ENCODE measurements around the gene GXYLT2.

The GXYLT2 gene

DNA sequence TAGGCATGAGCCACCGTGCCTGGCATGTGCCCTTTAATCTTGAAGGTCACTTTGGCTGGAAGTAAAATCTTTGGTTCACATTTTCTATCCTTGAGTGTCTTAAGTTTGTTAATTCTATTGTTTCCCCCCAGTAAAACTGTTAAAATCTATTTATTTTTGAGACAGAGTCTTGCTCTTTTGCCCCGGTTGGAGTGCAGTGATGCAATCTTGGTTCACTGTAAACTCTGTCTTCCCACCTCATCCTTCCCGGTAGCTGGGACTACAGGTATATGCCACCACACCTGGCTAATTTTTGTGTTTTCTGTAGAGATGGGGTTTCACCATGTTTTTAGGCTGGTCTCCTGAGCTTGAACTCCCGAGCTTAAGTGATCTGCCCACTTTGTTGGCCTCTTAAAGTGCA lies 116.5 kb downstream of the GXYLT2 start:
- no peak overlapping the region for H3K27ac ChIP-seq (ENCODE audit: low read depth in 2 of 2, low read length in 2 of 2)
- peaks cover 6 to 8% of the 10 kb centered on the region in 2 donors for H3K4me1 ChIP-seq (ENCODE audit: control insufficient read depth in 2 of 2, insufficient read depth in 2 of 2, low read length in 2 of 2)
- H3K9ac ChIP-seq (ENCODE audit: low read depth in 1 of 2, low read length in 2 of 2), result no peak overlapping the region
- H3K27me3 ChIP-seq (ENCODE audit: control insufficient read depth in 2 of 2, insufficient read depth in 2 of 2, low read length in 2 of 2), result no peaks in the 10 kb centered on the region
- H3K9me3 ChIP-seq (ENCODE audit: control insufficient read depth in 2 of 2, low read length in 2 of 2), result no peaks in the 10 kb centered on the region
- no peak overlapping the region for H3K4me3 ChIP-seq (ENCODE audit: low read length in 2 of 2)
- H3K36me3 ChIP-seq (ENCODE audit: control insufficient read depth in 2 of 2, insufficient read depth in 2 of 2, low read length in 2 of 2), result peaks cover 22 to 26% of the 10 kb centered on the region in 2 donors

- peaks cover 8 to 10% of the 10 kb centered on the region in 2 donors for H3K36me3 ChIP-seq (ENCODE audit: control insufficient read depth in 2 of 2, insufficient read depth in 2 of 2, low read length in 2 of 2)
- no peaks in the 10 kb centered on the region for H3K9me3 ChIP-seq (ENCODE audit: control insufficient read depth in 2 of 2, low read length in 2 of 2)
- H3K9ac ChIP-seq (ENCODE audit: low read depth in 1 of 2, low read length in 2 of 2), result no peak overlapping the region
- no peak overlapping the region for H3K4me3 ChIP-seq (ENCODE audit: low read length in 2 of 2)
- no peaks in the 10 kb centered on the region for H3K27me3 ChIP-seq (ENCODE audit: control insufficient read depth in 2 of 2, insufficient read depth in 2 of 2, low read length in 2 of 2)
- no peak overlapping the region for H3K27ac ChIP-seq (ENCODE audit: low read depth in 2 of 2, low read length in 2 of 2)
- H3K4me1 ChIP-seq (ENCODE audit: control insufficient read depth in 2 of 2, insufficient read depth in 2 of 2, low read length in 2 of 2), result peaks cover 0 to 3% of the 10 kb centered on the region in 2 donors
These were observed 120.3 kb downstream of the GXYLT2 start for GRCh38 chr3:73007992-73008712.

DNA sequence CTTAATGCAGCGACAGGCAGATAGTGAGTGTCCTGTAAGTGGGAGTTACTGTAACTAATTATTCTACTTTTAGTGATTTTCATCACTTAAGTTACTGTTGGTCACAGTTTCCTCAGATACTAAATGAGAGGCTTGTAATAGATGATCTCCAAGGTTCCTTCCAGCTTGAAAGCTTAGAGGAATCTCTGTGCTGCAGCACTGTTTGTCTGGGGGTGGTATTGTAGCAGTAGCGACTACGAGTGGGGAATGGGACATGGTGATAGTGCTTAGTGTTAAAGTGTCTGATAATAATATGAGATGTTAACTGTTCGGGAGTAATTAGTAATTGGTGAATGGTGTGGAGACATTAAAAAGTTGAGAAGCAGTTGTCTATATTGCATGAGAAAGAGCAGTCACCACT lies 121.2 kb downstream of the GXYLT2 start:
- no peak overlapping the region for H3K4me3 ChIP-seq (ENCODE audit: low read length in 2 of 2)
- H3K36me3 ChIP-seq (ENCODE audit: control insufficient read depth in 2 of 2, insufficient read depth in 2 of 2, low read length in 2 of 2), result peaks cover 6 to 10% of the 10 kb centered on the region in 2 donors
- H3K27me3 ChIP-seq (ENCODE audit: control insufficient read depth in 2 of 2, insufficient read depth in 2 of 2, low read length in 2 of 2), result no peaks in the 10 kb centered on the region
- H3K9me3 ChIP-seq (ENCODE audit: control insufficient read depth in 2 of 2, low read length in 2 of 2), result no peaks in the 10 kb centered on the region
- no peak overlapping the region for H3K9ac ChIP-seq (ENCODE audit: low read depth in 1 of 2, low read length in 2 of 2)
- no peak overlapping the region for H3K27ac ChIP-seq (ENCODE audit: low read depth in 2 of 2, low read length in 2 of 2)
- H3K4me1 ChIP-seq (ENCODE audit: control insufficient read depth in 2 of 2, insufficient read depth in 2 of 2, low read length in 2 of 2), result no peaks in the 10 kb centered on the region

GRCh38 chr3:73009750-73010149 lies 121.9 kb downstream of the GXYLT2 start:
- Histone ChIP-seq H3K27me3 (ENCODE audit: control insufficient read depth in 2 of 2, insufficient read depth in 2 of 2, low read length in 2 of 2) (no peaks in the 10 kb centered on the region), H3K4me3 (ENCODE audit: low read length in 2 of 2) (no peak overlapping the region), H3K4me1 (ENCODE audit: control insufficient read depth in 2 of 2, insufficient read depth in 2 of 2, low read length in 2 of 2) (no peaks in the 10 kb centered on the region), H3K9ac (ENCODE audit: low read depth in 1 of 2, low read length in 2 of 2) (no peak overlapping the region), H3K9me3 (ENCODE audit: control insufficient read depth in 2 of 2, low read length in 2 of 2) (no peaks in the 10 kb centered on the region), H3K36me3 (ENCODE audit: control insufficient read depth in 2 of 2, insufficient read depth in 2 of 2, low read length in 2 of 2) (peaks cover 6 to 10% of the 10 kb centered on the region in 2 donors), H3K27ac (ENCODE audit: low read depth in 2 of 2, low read length in 2 of 2) (no peak overlapping the region)

DNA sequence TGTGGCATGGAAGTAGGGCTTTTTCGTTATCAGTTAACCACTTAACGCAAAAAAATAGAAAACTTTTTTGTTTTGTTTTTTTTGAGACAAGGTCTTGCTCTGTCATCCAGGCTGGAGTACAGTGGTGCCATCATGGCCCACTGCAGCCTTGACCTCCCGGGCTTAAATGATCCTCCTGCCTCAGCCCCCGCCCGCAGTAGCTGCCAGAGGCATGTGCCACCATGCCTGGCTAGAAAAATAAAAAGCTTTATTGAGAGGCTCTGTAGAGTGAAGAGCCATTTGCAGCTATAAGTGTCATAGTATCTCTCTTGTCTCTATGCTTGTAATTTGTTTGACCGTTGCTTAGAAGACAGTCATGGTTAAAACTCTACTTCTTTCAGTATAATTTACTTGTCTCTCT lies 122.3 kb downstream of the GXYLT2 start:
- Histone ChIP-seq H3K4me1 (ENCODE audit: control insufficient read depth in 2 of 2, insufficient read depth in 2 of 2, low read length in 2 of 2) (no peaks in the 10 kb centered on the region), H3K4me3 (ENCODE audit: low read length in 2 of 2) (no peak overlapping the region), H3K9ac (ENCODE audit: low read depth in 1 of 2, low read length in 2 of 2) (no peak overlapping the region), H3K9me3 (ENCODE audit: control insufficient read depth in 2 of 2, low read length in 2 of 2) (no peaks in the 10 kb centered on the region), H3K27me3 (ENCODE audit: control insufficient read depth in 2 of 2, insufficient read depth in 2 of 2, low read length in 2 of 2) (no peaks in the 10 kb centered on the region), H3K27ac (ENCODE audit: low read depth in 2 of 2, low read length in 2 of 2) (no peak overlapping the region), H3K36me3 (ENCODE audit: control insufficient read depth in 2 of 2, insufficient read depth in 2 of 2, low read length in 2 of 2) (peaks cover 6 to 13% of the 10 kb centered on the region in 2 donors)

DNA sequence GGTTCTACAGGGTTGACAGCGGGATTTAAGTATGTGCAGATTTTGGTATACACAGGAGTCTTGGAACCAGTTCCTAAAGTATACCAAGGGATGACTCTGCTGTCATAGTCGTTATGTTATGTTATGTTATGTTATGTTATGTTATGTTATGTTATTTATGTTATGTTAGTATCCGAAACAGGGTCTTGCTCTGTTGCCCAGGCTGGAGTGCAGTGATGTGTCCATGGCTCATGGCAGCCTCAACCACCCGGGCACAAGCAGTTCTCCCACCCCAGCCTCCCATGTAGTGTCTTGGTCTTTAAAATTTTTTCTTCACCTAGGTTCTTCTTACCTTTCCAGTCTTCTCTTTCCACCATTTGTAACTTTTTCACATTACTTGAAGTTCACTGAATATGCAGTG lies 130.5 kb downstream of the GXYLT2 start:
- no peaks in the 10 kb centered on the region for H3K27me3 ChIP-seq (ENCODE audit: control insufficient read depth in 2 of 2, insufficient read depth in 2 of 2, low read length in 2 of 2)
- H3K4me1 ChIP-seq (ENCODE audit: control insufficient read depth in 2 of 2, insufficient read depth in 2 of 2, low read length in 2 of 2), result peaks cover 0 to 4% of the 10 kb centered on the region in 2 donors
- no peak overlapping the region for H3K4me3 ChIP-seq (ENCODE audit: low read length in 2 of 2)
- no peak overlapping the region for H3K9ac ChIP-seq (ENCODE audit: low read depth in 1 of 2, low read length in 2 of 2)
- H3K9me3 ChIP-seq (ENCODE audit: control insufficient read depth in 2 of 2, low read length in 2 of 2), result no peaks in the 10 kb centered on the region
- peaks cover 0 to 3% of the 10 kb centered on the region in 2 donors for H3K36me3 ChIP-seq (ENCODE audit: control insufficient read depth in 2 of 2, insufficient read depth in 2 of 2, low read length in 2 of 2)
- H3K27ac ChIP-seq (ENCODE audit: low read depth in 2 of 2, low read length in 2 of 2), result no peak overlapping the region

GRCh38 chr3:73018790-73019441 lies 131.1 kb downstream of the GXYLT2 start:
- peaks cover 0 to 4% of the 10 kb centered on the region in 2 donors for H3K4me1 ChIP-seq (ENCODE audit: control insufficient read depth in 2 of 2, insufficient read depth in 2 of 2, low read length in 2 of 2)
- no peak overlapping the region for H3K4me3 ChIP-seq (ENCODE audit: low read length in 2 of 2)
- no peaks in the 10 kb centered on the region for H3K27me3 ChIP-seq (ENCODE audit: control insufficient read depth in 2 of 2, insufficient read depth in 2 of 2, low read length in 2 of 2)
- H3K9ac ChIP-seq (ENCODE audit: low read depth in 1 of 2, low read length in 2 of 2), result no peak overlapping the region
- H3K27ac ChIP-seq (ENCODE audit: low read depth in 2 of 2, low read length in 2 of 2), result no peak overlapping the region
- peaks cover 0 to 3% of the 10 kb centered on the region in 2 donors for H3K36me3 ChIP-seq (ENCODE audit: control insufficient read depth in 2 of 2, insufficient read depth in 2 of 2, low read length in 2 of 2)
- no peaks in the 10 kb centered on the region for H3K9me3 ChIP-seq (ENCODE audit: control insufficient read depth in 2 of 2, low read length in 2 of 2)

GRCh38 chr3:73021301-73021835 lies 133.5 kb downstream of the GXYLT2 start:
- no peak overlapping the region for H3K9ac ChIP-seq (ENCODE audit: low read depth in 1 of 2, low read length in 2 of 2)
- H3K9me3 ChIP-seq (ENCODE audit: control insufficient read depth in 2 of 2, low read length in 2 of 2), result no peaks in the 10 kb centered on the region
- H3K27me3 ChIP-seq (ENCODE audit: control insufficient read depth in 2 of 2, insufficient read depth in 2 of 2, low read length in 2 of 2), result no peaks in the 10 kb centered on the region
- no peak overlapping the region for H3K27ac ChIP-seq (ENCODE audit: low read depth in 2 of 2, low read length in 2 of 2)
- no peak overlapping the region for H3K4me3 ChIP-seq (ENCODE audit: low read length in 2 of 2)
- peaks cover 11 to 21% of the 10 kb centered on the region in 2 donors for H3K4me1 ChIP-seq (ENCODE audit: control insufficient read depth in 2 of 2, insufficient read depth in 2 of 2, low read length in 2 of 2)
- no peaks in the 10 kb centered on the region for H3K36me3 ChIP-seq (ENCODE audit: control insufficient read depth in 2 of 2, insufficient read depth in 2 of 2, low read length in 2 of 2)

DNA sequence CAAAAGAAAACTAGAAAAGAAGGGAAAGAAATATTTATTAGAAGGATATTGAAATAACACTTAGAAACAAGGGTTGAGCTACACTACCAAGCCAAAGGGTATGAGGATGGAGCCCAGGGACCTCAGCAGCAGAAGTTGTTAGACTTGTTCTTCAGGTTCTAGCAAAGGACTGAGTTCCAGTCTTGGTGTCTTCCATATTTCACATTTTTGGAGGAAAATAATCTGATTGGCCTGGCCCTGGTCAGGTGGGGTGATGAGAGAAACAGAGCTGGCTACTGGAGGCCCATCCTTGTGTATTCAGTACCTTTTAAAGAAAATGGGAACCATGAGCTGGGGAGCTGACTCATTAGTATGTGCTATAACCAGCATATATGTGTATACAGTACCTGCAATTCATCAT lies 137.0 kb downstream of the GXYLT2 start:
- Histone ChIP-seq H3K27ac (ENCODE audit: low read depth in 2 of 2, low read length in 2 of 2) (no peak overlapping the region), H3K9ac (ENCODE audit: low read depth in 1 of 2, low read length in 2 of 2) (no peak overlapping the region), H3K27me3 (ENCODE audit: control insufficient read depth in 2 of 2, insufficient read depth in 2 of 2, low read length in 2 of 2) (no peaks in the 10 kb centered on the region), H3K9me3 (ENCODE audit: control insufficient read depth in 2 of 2, low read length in 2 of 2) (no peaks in the 10 kb centered on the region), H3K36me3 (ENCODE audit: control insufficient read depth in 2 of 2, insufficient read depth in 2 of 2, low read length in 2 of 2) (no peaks in the 10 kb centered on the region), H3K4me3 (ENCODE audit: low read length in 2 of 2) (no peak overlapping the region), H3K4me1 (ENCODE audit: control insufficient read depth in 2 of 2, insufficient read depth in 2 of 2, low read length in 2 of 2) (peaks cover 23% of the 10 kb centered on the region in 2 donors)

- Histone ChIP-seq H3K27ac (ENCODE audit: low read depth in 2 of 2, low read length in 2 of 2) (no peak overlapping the region), H3K4me1 (ENCODE audit: control insufficient read depth in 2 of 2, insufficient read depth in 2 of 2, low read length in 2 of 2) (peaks cover 23% of the 10 kb centered on the region in 2 donors), H3K4me3 (ENCODE audit: low read length in 2 of 2) (no peak overlapping the region), H3K9me3 (ENCODE audit: control insufficient read depth in 2 of 2, low read length in 2 of 2) (no peaks in the 10 kb centered on the region), H3K9ac (ENCODE audit: low read depth in 1 of 2, low read length in 2 of 2) (peak overlapping the region in 1 of 2 donors; percentile 5), H3K36me3 (ENCODE audit: control insufficient read depth in 2 of 2, insufficient read depth in 2 of 2, low read length in 2 of 2) (no peaks in the 10 kb centered on the region), H3K27me3 (ENCODE audit: control insufficient read depth in 2 of 2, insufficient read depth in 2 of 2, low read length in 2 of 2) (no peaks in the 10 kb centered on the region)
These were observed 138.4 kb downstream of the GXYLT2 start for GRCh38 chr3:73026111-73026759.

Data from mucosa of rectum (tissue), 2 donors.